HCT116 (cell line): ENCODE measurements around the gene RASGRP2. TPM values are rescaled to one million over a fixed set of nuclear protein-coding genes. Genes with fewer than 3 reads are reported as not detected.

Source experiments
- ATAC-seq: fragments of 200-7000 bp; cut with Tn5 transposase; 2 replicates; pipeline ENCODE4 v1.9.1; 2020; ENCODE audit warnings: mild to moderate bottlenecking, moderate library complexity
- BruUV-seq: library from RNA; stranded (reverse); fragments of 400-500 nt; replicated peaks from 2 replicates; lab custom pipeline; 2021; lab: Mats Ljungman, UMichigan
- CTCF ChIA-PET: fragments of 300-600 bp; sonication (Branson Sonifier 250); formaldehyde crosslinking; loops from one replicate; lab custom pipeline; 2021; ENCODE audit warnings: antibody characterized with exemption; lab: Charles Lee
- POLR2A ChIA-PET: fragments of 300-600, 350-600 bp; sonication (Branson Sonifier 250); formaldehyde crosslinking; loops from one replicate; lab custom pipeline; 2021; ENCODE audit warnings: antibody characterized with exemption; lab: Charles Lee
- RAD21 ChIA-PET, 2 experiments: fragments of 300-600 bp; sonication (Branson Sonifier 250); formaldehyde crosslinking; loops; one replicate each; lab custom pipeline; 2023; ENCODE audit warnings: low total read pairs in 2 of 2; ENCODE audit not compliant: uncharacterized antibody in 2 of 2, unreplicated experiment in 2 of 2, low non-redundant PET in 1 of 2; lab: Charles Lee
- DNase-seq: peaks from one replicate; pipeline ENCODE4 v3.0.0-alpha.2; 2010; ENCODE audit warnings: low read depth, low spot score
- H2AFZ ChIP-seq: fragments of 200-600 bp; shearing (Covaris generic), sonication (generic); 2 replicates; pipeline ENCODE4 v1.6.1; 2017; ENCODE audit warnings: low read depth, mixed run types, mixed read lengths, antibody characterized with exemption, low read length; ENCODE audit not compliant: poor library complexity, severe bottlenecking
- H3K27ac ChIP-seq: 2 replicates; pipeline ENCODE4 v1.5.1; 2012; ENCODE audit warnings: low read depth, low read length
- H3K27me3 ChIP-seq: fragments of 200-600 bp; sonication (generic); 2 replicates; pipeline ENCODE4 v1.6.1; 2016; ENCODE audit warnings: mixed run types, low read length, mixed read lengths; ENCODE audit not compliant: insufficient read depth
- H3K36me3 ChIP-seq, 2 experiments: fragments of 200-500 bp in 1 of 2; fragments of 200-600 bp in 1 of 2; sonication (Bioruptor generic) in 1 of 2; sonication (generic) in 1 of 2; 2 replicates each; pipeline versions ENCODE4 v1.5.1 to v1.6.1; 2014 to 2016; ENCODE audit warnings: low read length in 2 of 2, inconsistent platforms in 1 of 2, mixed read lengths in 1 of 2, mixed run types in 1 of 2; ENCODE audit not compliant: insufficient read depth in 2 of 2, control insufficient read depth in 1 of 2
- H3K4me1 ChIP-seq, 2 experiments: fragments of 200-600 bp in 1 of 2; sonication (generic) in 1 of 2; 2 replicates each; pipeline versions ENCODE4 v1.5.1 to v1.6.1; 2012 to 2017; ENCODE audit warnings: low read length in 2 of 2, inconsistent platforms in 1 of 2, mild to moderate bottlenecking in 1 of 2, mixed read lengths in 1 of 2, mixed run types in 1 of 2, moderate library complexity in 1 of 2; ENCODE audit not compliant: insufficient read depth in 2 of 2, control insufficient read depth in 1 of 2
- H3K4me2 ChIP-seq: fragments of 200-600 bp; sonication (generic); 2 replicates; pipeline ENCODE4 v1.6.1; 2017; ENCODE audit warnings: mixed run types, low read length, mixed read lengths
- H3K4me3 ChIP-seq, 2 experiments: fragments of 200-600 bp in 1 of 2; sonication (generic) in 1 of 2; replicated peaks in 1 of 2; 2 replicates each; pipeline ENCODE4 v1.5.1; 2011 to 2016; ENCODE audit warnings: low read length in 2 of 2, control low read depth in 1 of 2, low read depth in 1 of 2, mild to moderate bottlenecking in 1 of 2, mixed read lengths in 1 of 2, mixed run types in 1 of 2
- H3K79me2 ChIP-seq: fragments of 200-600 bp; sonication (generic); 2 replicates; pipeline ENCODE4 v1.6.1; 2017; ENCODE audit warnings: mild to moderate bottlenecking, mixed run types, low read length, moderate library complexity, mixed read lengths; ENCODE audit not compliant: insufficient read depth
- H3K9ac ChIP-seq: fragments of 200-600 bp; sonication (generic); 2 replicates; pipeline ENCODE4 v1.6.1; 2016; ENCODE audit warnings: low read length, mixed read lengths
- H3K9me2 ChIP-seq: fragments of 200-600 bp; sonication (generic), shearing (Covaris generic); 2 replicates; pipeline ENCODE4 v1.6.1; 2017; ENCODE audit warnings: mixed run types, mild to moderate bottlenecking, moderate library complexity; ENCODE audit not compliant: insufficient read depth
- H3K9me3 ChIP-seq, 2 experiments: fragments of 200-500 bp in 1 of 2; fragments of 200-600 bp in 1 of 2; sonication (Bioruptor generic) in 1 of 2; sonication (generic) in 1 of 2; 2 replicates each; pipeline ENCODE4 v1.6.1; 2014 to 2017; ENCODE audit warnings: low read length in 2 of 2, mixed read lengths in 2 of 2, inconsistent platforms in 1 of 2, low read depth in 1 of 2, mild to moderate bottlenecking in 1 of 2, mixed run types in 1 of 2, moderate library complexity in 1 of 2; ENCODE audit not compliant: control insufficient read depth in 1 of 2, insufficient read depth in 1 of 2
- H4K20me1 ChIP-seq: fragments of 200-600 bp; sonication (generic), shearing (Covaris generic); 2 replicates; pipeline ENCODE4 v1.6.1; 2017; ENCODE audit warnings: mixed run types, mild to moderate bottlenecking, moderate library complexity; ENCODE audit not compliant: insufficient read depth
- CBX3 ChIP-seq: IDR thresholded peaks from 2 replicates; pipeline ENCODE4 v1.6.1; 2012; ENCODE audit warnings: low read depth
- CEBPB ChIP-seq: IDR thresholded peaks from 2 replicates; pipeline ENCODE4 v1.6.1; 2012; ENCODE audit warnings: low read depth
- ELF1 ChIP-seq: IDR thresholded peaks from 2 replicates; pipeline ENCODE4 v1.6.1; 2012; ENCODE audit warnings: low read depth, borderline replicate concordance
- EZH2 ChIP-seq: fragments of 200-600 bp; sonication (generic); IDR thresholded peaks from 2 replicates; pipeline ENCODE4 v1.6.1; 2017; ENCODE audit warnings: antibody characterized with exemption, mixed run types
- FOSL1 ChIP-seq: IDR thresholded peaks from 2 replicates; pipeline ENCODE4 v1.6.1; 2012; ENCODE audit warnings: low read depth
- MAX ChIP-seq: IDR thresholded peaks from 2 replicates; pipeline ENCODE4 v1.6.1; 2012
- POLR2A ChIP-seq: IDR thresholded peaks from 2 replicates; pipeline ENCODE4 v1.7.0; 2011; ENCODE audit warnings: borderline replicate concordance; ENCODE audit not compliant: insufficient read depth, insufficient read length; ENCODE audit errors: extremely low read depth
- POLR2AphosphoS5 ChIP-seq: IDR thresholded peaks from 2 replicates; pipeline ENCODE4 v1.6.1; 2011; ENCODE audit warnings: mild to moderate bottlenecking, low read depth, low read length, moderate library complexity
- RAD21 ChIP-seq: IDR thresholded peaks from 2 replicates; pipeline ENCODE4 v1.6.1; 2012; ENCODE audit warnings: low read depth, mild to moderate bottlenecking
- REST ChIP-seq: IDR thresholded peaks from 2 replicates; pipeline ENCODE4 v1.6.1; 2012; ENCODE audit warnings: low read depth
- SP1 ChIP-seq: IDR thresholded peaks from 2 replicates; pipeline ENCODE4 v1.6.1; 2012; ENCODE audit warnings: low read depth
- TCF7L2 ChIP-seq: IDR thresholded peaks from 2 replicates; pipeline ENCODE4 v1.7.0; 2011; ENCODE audit warnings: borderline replicate concordance, inconsistent platforms; ENCODE audit not compliant: insufficient read depth, insufficient read length; ENCODE audit errors: extremely low read depth
- YY1 ChIP-seq: IDR thresholded peaks from 2 replicates; pipeline ENCODE4 v1.6.1; 2011; ENCODE audit warnings: low read length, low read depth, moderate library complexity, mild to moderate bottlenecking; ENCODE audit not compliant: insufficient replicate concordance; ENCODE audit errors: extremely low read depth
- ZFX ChIP-seq: fragments of 450-650 bp; IDR thresholded peaks from 2 replicates; pipeline ENCODE4 v1.6.1; 2017
- intact Hi-C: fragments of 100-400 bp; cut with micrococcal nuclease; formaldehyde crosslinking; loops from 2 replicates; pipeline ENCODE4 v1.10.0; 2022
- total RNA-seq: library from RNA; stranded (reverse); gene quantifications from one replicate; pipeline ENCODE4 v1.2.1, GENCODE V29; 2021; ENCODE audit not compliant: unreplicated experiment

Gene RASGRP2
- total RNA-seq, 1 experiment from 2014 or later: 12.8 TPM

DNA sequence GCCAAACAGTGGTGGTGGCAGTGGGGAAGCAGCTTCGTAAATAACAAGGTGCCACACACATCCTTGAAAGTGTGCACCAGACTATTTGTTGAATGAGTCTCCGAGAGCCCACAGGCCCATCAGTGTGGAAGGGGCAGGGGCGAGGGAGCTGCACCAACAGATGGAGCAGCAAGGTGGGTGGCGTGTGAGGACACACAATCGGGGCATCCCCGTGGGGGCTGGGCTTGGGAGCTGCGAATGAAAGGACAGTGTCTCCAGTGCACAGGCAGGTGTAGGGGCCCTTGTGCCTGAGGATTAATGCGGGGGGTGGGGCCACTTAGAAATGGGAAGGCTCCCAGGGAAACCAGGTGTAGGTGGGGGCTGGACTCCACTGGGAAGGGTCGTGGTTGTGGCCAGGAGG, 23.8 kb downstream of the RASGRP2 start:
- H3K27me3 ChIP-seq: peaks cover 9% of the 10 kb centered on the region; the same call in 1 of the 2 replicates
- H3K27ac ChIP-seq: no peak overlapping the region
- peaks cover 0 to 10% of the 10 kb centered on the region in 2 experiments; a peak in 1 of 4 replicates for H3K4me1 ChIP-seq
- ChIA-PET CTCF (no interaction called here), POLR2A (no interaction called here), RAD21 (no interaction called here)
- no peak overlapping the region for H3K4me3 ChIP-seq
- H3K9me3 ChIP-seq: no peaks in the 10 kb centered on the region
- no peaks in the 10 kb centered on the region for H3K36me3 ChIP-seq
- no peak overlapping the region for H3K9ac ChIP-seq
- H3K4me2 ChIP-seq: no peak overlapping the region
- DNase-seq: no peak
- H3K79me2 ChIP-seq: no peaks in the 10 kb centered on the region
- no peak for ATAC-seq
- no TSS peak for BruUV-seq
- intact Hi-C loops: loop anchor here (5.0 kb wide), 2 partner anchors 168 to 363 kb away; partner anchors contain the start of gene RPS6KA4
- TF ChIP-seq TCF7L2: no peak
- TF ChIP-seq CBX3: no peak
- no peak for TF ChIP-seq ELF1
- no peak for TF ChIP-seq RAD21
- TF ChIP-seq POLR2A: no peak
- no peak for TF ChIP-seq MAX
- TF ChIP-seq POLR2AphosphoS5: no peak
- TF ChIP-seq CEBPB: no peak
- no peak for TF ChIP-seq EZH2
- no peak for TF ChIP-seq SP1
- no peak for TF ChIP-seq YY1
- H4K20me1 ChIP-seq: no peaks in the 10 kb centered on the region
- H3K9me2 ChIP-seq: no peaks in the 10 kb centered on the region
- H2AFZ ChIP-seq: no peak overlapping the region

DNA sequence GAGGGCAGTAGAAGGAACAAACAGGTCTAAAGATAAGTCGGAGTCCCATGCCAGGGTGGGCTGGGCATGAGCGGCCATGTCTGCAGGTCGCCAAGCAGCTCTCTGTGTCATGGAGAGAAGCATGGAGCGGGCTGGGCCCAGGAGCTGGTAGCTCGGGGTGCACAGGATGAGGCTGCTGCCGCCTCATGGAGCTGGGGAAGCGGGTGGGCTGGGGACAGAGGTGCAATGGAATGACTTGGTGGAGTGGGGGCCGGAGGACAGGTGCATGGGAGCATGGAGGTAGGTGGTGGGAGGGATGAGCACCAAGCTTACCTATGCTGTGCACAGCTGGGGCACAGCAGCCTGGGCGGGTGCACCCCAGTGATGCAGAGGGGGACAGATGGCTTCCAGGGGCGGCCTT, 24.5 kb downstream of the RASGRP2 start:
- H3K27me3 ChIP-seq: peaks cover 11% of the 10 kb centered on the region; the same call in 1 of the 2 replicates
- POLR2A ChIA-PET: no interaction called here
- no peaks in the 10 kb centered on the region for H3K9me2 ChIP-seq
- no peaks in the 10 kb centered on the region for H3K79me2 ChIP-seq
- TF ChIP-seq FOSL1: no peak
- TF ChIP-seq RAD21: no peak
- TF ChIP-seq EZH2: no peak
- TF ChIP-seq REST: no peak
- no peak for TF ChIP-seq TCF7L2
- TF ChIP-seq CEBPB: no peak
- TF ChIP-seq ZFX: no peak
- H3K27ac ChIP-seq: no peak overlapping the region
- DNase-seq: no peak
- RAD21 ChIA-PET: no interaction called here
- H3K9ac ChIP-seq: no peak overlapping the region
- CTCF ChIA-PET: no interaction called here
- H2AFZ ChIP-seq: no peak overlapping the region
- no TSS peak for BruUV-seq
- H3K9me3 ChIP-seq: no peaks in the 10 kb centered on the region
- peaks cover 0 to 10% of the 10 kb centered on the region in 2 experiments; a peak in 1 of 4 replicates for H3K4me1 ChIP-seq
- H3K4me2 ChIP-seq: no peak overlapping the region
- no peak overlapping the region for H3K4me3 ChIP-seq
- H3K36me3 ChIP-seq: no peaks in the 10 kb centered on the region
- intact Hi-C loops: loop anchor here (10.0 kb wide), 1 partner anchor 1215 kb away; the partner anchor contains the start of gene LGALS12
- no peak for ATAC-seq
- H4K20me1 ChIP-seq: no peaks in the 10 kb centered on the region
